Gastrocnemius medialis (tissue), 4 donors: ENCODE measurements around the gene IDH2.

Experiments
- POLR2A ChIP-seq, 2 donors: fragments of 450-650 bp; IDR thresholded peaks; one replicate each; pipeline ENCODE4 v1.6.1; 2017; ENCODE audit warnings: antibody characterized with exemption in 2 of 2, mild to moderate bottlenecking in 2 of 2, moderate library complexity in 2 of 2
- TF ChIP-seq, protein P1 (sequence below), 5 experiments: fragments of 450-650 bp in 3 of 5; fragments of 200-600 bp in 2 of 5; sonication (generic) in 2 of 5; IDR thresholded peaks in 4 of 5; conservative IDR thresholded peaks in 1 of 5; 1 replicate in 4 of 5; 2 replicates in 1 of 5; pipeline ENCODE4 v1.5.1; 2016 to 2019; ENCODE audit warnings: antibody characterized with exemption in 5 of 5, mild to moderate bottlenecking in 3 of 5, moderate library complexity in 3 of 5

DNA sequence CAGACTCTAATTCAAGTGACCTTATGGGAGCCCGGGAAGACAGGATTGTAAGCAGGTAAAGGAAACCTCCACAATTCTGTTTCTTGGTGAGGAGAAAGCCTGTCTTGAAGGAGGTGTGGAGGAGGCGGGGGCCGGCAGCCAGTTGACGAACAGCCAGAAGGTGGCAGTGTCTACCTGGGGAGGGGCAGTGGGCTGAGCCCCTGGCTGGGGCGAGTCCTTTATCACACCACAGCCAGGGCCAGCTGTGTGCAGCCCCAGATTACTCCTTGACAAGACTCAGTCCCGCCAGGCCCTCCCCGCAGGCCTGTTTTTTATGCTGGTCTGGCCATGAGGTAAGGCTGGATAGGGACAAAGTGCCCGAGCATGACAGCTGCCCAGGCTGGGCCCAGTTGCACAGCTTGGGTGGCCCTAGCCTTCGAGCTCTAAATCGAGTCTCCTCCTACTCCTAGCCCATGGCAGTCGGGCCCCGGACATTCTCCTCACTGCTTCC lies 40.9 kb upstream of the IDH2 start:
- TF ChIP-seq, protein P1, sequence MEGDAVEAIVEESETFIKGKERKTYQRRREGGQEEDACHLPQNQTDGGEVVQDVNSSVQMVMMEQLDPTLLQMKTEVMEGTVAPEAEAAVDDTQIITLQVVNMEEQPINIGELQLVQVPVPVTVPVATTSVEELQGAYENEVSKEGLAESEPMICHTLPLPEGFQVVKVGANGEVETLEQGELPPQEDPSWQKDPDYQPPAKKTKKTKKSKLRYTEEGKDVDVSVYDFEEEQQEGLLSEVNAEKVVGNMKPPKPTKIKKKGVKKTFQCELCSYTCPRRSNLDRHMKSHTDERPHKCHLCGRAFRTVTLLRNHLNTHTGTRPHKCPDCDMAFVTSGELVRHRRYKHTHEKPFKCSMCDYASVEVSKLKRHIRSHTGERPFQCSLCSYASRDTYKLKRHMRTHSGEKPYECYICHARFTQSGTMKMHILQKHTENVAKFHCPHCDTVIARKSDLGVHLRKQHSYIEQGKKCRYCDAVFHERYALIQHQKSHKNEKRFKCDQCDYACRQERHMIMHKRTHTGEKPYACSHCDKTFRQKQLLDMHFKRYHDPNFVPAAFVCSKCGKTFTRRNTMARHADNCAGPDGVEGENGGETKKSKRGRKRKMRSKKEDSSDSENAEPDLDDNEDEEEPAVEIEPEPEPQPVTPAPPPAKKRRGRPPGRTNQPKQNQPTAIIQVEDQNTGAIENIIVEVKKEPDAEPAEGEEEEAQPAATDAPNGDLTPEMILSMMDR (IDR thresholded peaks at IDR 0.05 in 4 of 5, conservative IDR thresholded peaks at IDR 0.05 in 1 of 5), result peak in 4 of 5 experiments; percentile 23 to 69 (median 60)
- TF ChIP-seq POLR2A (IDR thresholded peaks at IDR 0.05), result no peak
